GM18508 (cell line): ENCODE measurements around the gene PRKAR1B.

Experiments used
- ATAC-seq: cut with Tn5 transposase; IDR thresholded peaks from one replicate; pipeline ENCODE4 v1.9.1; 2021; ENCODE audit warnings: moderate number of reproducible peaks; ENCODE audit not compliant: insufficient read depth, unreplicated experiment

PRKAR1B gene

DNA sequence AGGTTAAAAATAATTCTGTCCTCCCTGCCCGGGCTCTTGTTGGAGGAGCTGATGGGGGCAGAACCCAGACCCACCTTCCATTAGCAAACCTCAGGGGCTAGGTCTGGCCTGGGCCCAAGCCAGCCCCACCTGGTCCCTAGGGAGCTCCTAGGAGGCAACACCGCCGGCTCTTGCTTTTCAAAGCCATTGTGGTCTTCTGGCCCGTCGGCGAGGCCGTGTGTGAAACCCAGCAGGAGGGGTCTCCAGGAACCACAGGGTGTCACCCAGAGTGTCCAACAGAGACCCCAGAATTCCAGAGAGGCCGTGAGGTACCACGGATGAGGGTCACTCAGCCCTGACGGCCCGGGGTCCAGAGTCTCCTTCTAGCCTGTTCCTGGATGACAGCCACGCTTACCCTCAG lies 190.8 kb downstream of the PRKAR1B start:
- no peak for ATAC-seq

DNA sequence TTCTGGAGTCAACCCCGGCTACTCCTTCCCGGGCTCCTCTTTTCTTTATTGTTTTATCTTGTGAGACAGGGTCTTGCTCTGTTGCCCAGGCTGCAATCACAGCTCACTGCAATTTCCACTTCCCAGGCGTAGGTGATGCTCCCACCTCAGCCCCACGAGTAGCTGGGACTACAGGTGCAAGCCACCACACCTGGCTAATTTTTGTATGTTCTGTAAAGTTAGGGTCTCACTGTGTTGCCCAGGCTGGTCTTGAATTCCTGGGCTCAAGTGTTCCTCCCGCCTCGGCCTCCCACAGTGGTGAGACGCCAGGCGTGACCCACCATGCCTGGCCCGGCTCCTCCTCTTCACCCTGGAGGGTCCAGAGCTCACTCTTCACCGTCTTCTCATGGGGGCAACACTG lies 192.1 kb downstream of the PRKAR1B start:
- no peak for ATAC-seq

DNA sequence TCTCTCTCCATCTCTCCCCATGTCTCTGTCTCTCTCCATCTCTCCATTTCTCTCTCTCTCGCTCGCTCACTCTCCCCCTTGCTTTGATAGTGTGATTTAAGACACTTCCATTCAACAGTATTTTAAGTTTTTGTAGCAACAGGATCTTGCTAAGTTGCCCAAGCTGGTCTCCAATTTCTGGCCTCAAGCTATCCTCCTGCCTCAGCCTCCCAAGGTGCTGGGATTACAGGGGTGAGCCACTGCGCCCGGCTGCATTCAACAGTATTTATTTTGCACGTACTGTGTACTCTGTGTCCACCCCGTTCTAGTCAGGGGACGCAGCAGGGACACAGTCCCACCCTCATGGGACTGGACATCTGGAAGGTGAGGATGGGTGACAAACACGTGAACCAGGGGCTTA lies 193.0 kb downstream of the PRKAR1B start:
- ATAC-seq = no peak

- no peak for ATAC-seq
These were observed 193.8 kb downstream of the PRKAR1B start for GRCh38 chr7:533266-533665.

GRCh38 chr7:532379-533143 lies 194.5 kb downstream of the PRKAR1B start:
- ATAC-seq = no peak

GRCh38 chr7:531777-532176 lies 195.3 kb downstream of the PRKAR1B start:
- ATAC-seq = no peak

- ATAC-seq = no peak
These were observed 198.6 kb downstream of the PRKAR1B start for GRCh38 chr7:528451-528850.

- no peak for ATAC-seq
These were observed 199.4 kb downstream of the PRKAR1B start for GRCh38 chr7:527723-528122.

- ATAC-seq = no peak
These were observed 200.5 kb downstream of the PRKAR1B start for GRCh38 chr7:526460-527034.

- no peak for ATAC-seq
These were observed 201.3 kb downstream of the PRKAR1B start for GRCh38 chr7:525740-526139.

DNA sequence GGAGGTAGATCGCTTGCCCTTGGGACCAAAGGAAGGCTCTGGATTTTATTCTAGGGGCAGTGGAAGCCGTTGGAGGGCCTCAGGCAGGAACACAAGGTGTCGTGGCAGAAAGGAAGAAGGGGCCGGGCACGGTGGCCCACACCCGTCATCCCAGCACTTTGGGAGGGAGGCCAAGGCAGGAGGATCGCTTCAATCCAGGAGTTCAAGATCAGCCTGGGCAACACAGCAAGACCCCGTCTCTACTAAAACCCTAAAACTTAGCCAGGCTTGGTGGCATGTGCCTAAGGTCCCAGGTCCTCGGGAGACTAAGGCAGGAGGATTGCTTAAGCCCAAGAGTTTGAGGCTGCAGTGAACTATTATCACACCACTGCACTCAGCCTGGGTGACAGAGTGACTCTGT lies 202.3 kb downstream of the PRKAR1B start:
- ATAC-seq = no peak

- ATAC-seq = no peak
These were observed 203.4 kb downstream of the PRKAR1B start for GRCh38 chr7:523347-524336.

DNA sequence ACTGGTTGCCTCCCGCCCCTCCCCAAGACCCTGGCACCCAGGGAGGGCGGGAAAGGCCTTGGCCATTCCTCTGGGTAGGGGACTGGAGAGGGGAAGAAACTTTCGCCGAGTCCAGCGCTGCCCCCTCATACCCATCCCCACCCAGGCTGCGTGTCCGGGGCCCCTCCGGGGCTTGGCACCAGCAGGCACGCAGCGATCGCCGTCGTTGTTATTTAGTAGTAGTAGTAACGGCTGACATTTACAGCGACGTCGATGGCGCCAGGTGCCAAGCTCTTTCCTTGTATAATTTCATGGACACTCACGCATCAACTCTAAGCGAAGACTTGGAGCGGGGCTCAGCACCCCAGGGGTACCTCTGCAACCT lies 204.1 kb downstream of the PRKAR1B start:
- ATAC-seq = no peak

- ATAC-seq = no peak
These were observed 204.8 kb downstream of the PRKAR1B start for GRCh38 chr7:522071-522950.

GRCh38 chr7:521221-522070 lies 205.6 kb downstream of the PRKAR1B start:
- no peak for ATAC-seq

GRCh38 chr7:520503-521161 lies 206.4 kb downstream of the PRKAR1B start:
- ATAC-seq = no peak

DNA sequence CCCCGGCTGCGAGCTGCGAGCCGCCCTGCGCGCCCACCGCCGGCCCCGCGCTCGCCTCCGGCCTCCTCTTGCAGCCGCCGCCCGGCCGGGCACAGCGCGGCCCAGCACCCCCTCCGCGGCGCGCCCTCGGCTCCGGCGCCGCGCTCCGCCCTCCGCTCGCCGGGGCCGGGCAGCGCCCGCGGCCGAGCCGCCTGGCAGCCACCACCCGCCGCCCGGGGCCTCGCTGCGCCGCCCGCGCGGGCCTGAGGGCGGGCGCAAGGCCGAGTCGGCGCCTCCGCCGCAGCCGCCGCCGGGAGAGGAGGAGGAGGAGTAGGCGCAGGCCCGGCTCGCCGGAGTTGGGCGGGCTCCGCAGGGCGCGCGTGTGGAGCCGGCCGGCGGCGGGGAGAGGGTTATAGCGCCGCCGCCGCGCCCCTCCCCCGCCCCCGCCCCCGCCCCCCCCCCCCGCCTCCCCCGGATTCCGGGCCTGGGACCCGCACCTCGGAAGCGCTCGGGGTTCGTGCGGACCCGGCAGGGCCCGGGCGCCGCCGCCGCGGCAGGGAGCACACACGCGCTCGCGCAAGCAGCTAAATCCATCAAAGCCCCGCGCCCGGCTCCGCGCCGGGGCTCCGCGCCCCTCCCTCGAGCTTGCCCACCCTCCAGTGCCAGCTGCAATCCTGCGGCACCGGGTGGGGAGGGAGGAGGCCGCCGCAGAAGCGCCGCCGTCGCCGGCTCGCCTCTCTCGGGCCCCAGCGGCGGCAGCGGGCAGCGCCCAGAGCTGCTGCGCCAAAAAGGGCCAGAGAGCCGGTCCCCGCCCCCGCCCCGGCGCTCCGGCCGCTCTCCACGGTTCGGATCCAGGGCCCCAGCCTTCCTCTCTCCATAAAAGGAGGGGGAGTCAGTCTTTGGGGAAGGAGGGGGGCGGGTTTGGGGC lies 207.3 kb downstream of the PRKAR1B start, which contains the start of gene PDGFA:
Gene PDGFA (minus strand): TSS at position 363 of the 907 bp plus-strand sequence. CDS start 845 bp downstream, outside the sequence.
- ATAC-seq = no peak
